GM12892 (cell line): ENCODE data around the gene C3orf80.

ENCODE experiments used
- POLR2A ChIP-seq: IDR thresholded peaks from 2 replicates; pipeline ENCODE4 v1.6.1; 2011; ENCODE audit warnings: low read depth, low read length, control low read depth
- POLR2AphosphoS5 ChIP-seq: IDR thresholded peaks from 2 replicates; pipeline ENCODE4 v1.6.1; 2011; ENCODE audit warnings: low read depth, low read length, control low read depth
- TAF1 ChIP-seq: IDR thresholded peaks from 2 replicates; pipeline ENCODE4 v1.6.1; 2011; ENCODE audit warnings: low read depth, mild to moderate bottlenecking, control low read depth, low read length, borderline replicate concordance

- TF ChIP-seq TAF1 (no peak), POLR2A (no peak), POLR2AphosphoS5 (no peak)
Observed at GRCh38 chr3:160192310-160193029, 32.8 kb upstream of the C3orf80 start.
